SK-N-SH (cell line): Measurements from ENCODE around the gene RRBP1. TPM values are rescaled to one million over a fixed set of nuclear protein-coding genes. Genes with fewer than 3 reads are reported as not detected.

ENCODE experiments used
- CTCF ChIA-PET: fragments of 300-600, 350-600 bp; formaldehyde crosslinking; extraction: SDS; loops from one replicate; lab custom pipeline; 2021; lab: Yijun Ruan, JAX
- POLR2A ChIA-PET: fragments of 350-600 bp; sonication (Branson Sonifier 250); formaldehyde crosslinking; extraction: SDS; loops from one replicate; lab custom pipeline; 2020; ENCODE audit warnings: antibody characterized with exemption, inconsistent platforms; lab: Yijun Ruan, JAX
- DNase-seq: peaks from one replicate; pipeline ENCODE4 v3.0.0; 2012
- H2AFZ ChIP-seq: fragments of 200-600 bp; sonication (generic); 2 replicates; pipeline ENCODE4 v1.8.1; 2016; ENCODE audit warnings: antibody characterized with exemption, mild to moderate bottlenecking, low read depth
- H3F3A ChIP-seq: fragments of 200-600 bp; sonication (generic); replicated peaks from 2 replicates; pipeline ENCODE3; 2016; ENCODE audit warnings: antibody characterized with exemption, mild to moderate bottlenecking; ENCODE audit not compliant: insufficient read depth
- H3K27ac ChIP-seq, 2 experiments: fragments of 200-500 bp in 1 of 2; fragments of 200-600 bp in 1 of 2; sonication (Bioruptor generic) in 1 of 2; sonication (generic), shearing (Covaris generic) in 1 of 2; 2 replicates each; pipeline versions ENCODE4 v1.5.1 to v1.6.1; 2014 to 2016; ENCODE audit warnings: low read depth in 2 of 2, inconsistent platforms in 1 of 2, low read length in 1 of 2, mild to moderate bottlenecking in 1 of 2, mixed read lengths in 1 of 2
- H3K27me3 ChIP-seq: fragments of 200-600 bp; sonication (generic), shearing (Covaris generic); 2 replicates; pipeline ENCODE4 v1.6.1; 2016; ENCODE audit warnings: mixed run types; ENCODE audit not compliant: insufficient read depth
- H3K36me3 ChIP-seq, 2 experiments: fragments of 200-500 bp in 1 of 2; fragments of 200-600 bp in 1 of 2; sonication (Bioruptor generic) in 1 of 2; sonication (generic) in 1 of 2; replicated peaks in 1 of 2; 2 replicates each; pipeline versions ENCODE3 to v1.5.1; 2014 to 2016; ENCODE audit warnings: low read length in 1 of 2, mild to moderate bottlenecking in 1 of 2; ENCODE audit not compliant: insufficient read depth in 2 of 2, control insufficient read depth in 1 of 2
- H3K4me1 ChIP-seq, 2 experiments: fragments of 200-500 bp in 1 of 2; fragments of 200-600 bp in 1 of 2; sonication (Bioruptor generic) in 1 of 2; sonication (generic), shearing (Covaris generic) in 1 of 2; 2 replicates each; pipeline versions ENCODE4 v1.5.1 to v1.6.1; 2014 to 2016; ENCODE audit warnings: low read depth in 1 of 2, low read length in 1 of 2, mixed run types in 1 of 2; ENCODE audit not compliant: insufficient read depth in 2 of 2, control insufficient read depth in 1 of 2
- H3K4me2 ChIP-seq: fragments of 200-600 bp; sonication (generic), shearing (Covaris generic); 2 replicates; pipeline ENCODE4 v1.6.1; 2017; ENCODE audit warnings: mixed run types
- H3K4me3 ChIP-seq, 2 experiments: fragments of 200-500 bp in 1 of 2; fragments of 200-600 bp in 1 of 2; sonication (Bioruptor generic) in 1 of 2; sonication (generic), shearing (Covaris generic) in 1 of 2; 2 replicates each; pipeline versions ENCODE4 v1.5.1 to v1.8.1; 2014 to 2016; ENCODE audit warnings: low read depth in 2 of 2, inconsistent platforms in 1 of 2, low read length in 1 of 2, mild to moderate bottlenecking in 1 of 2, mixed read lengths in 1 of 2, moderate library complexity in 1 of 2
- H3K79me2 ChIP-seq: fragments of 200-600 bp; sonication (generic); 2 replicates; pipeline ENCODE4 v1.8.1; 2017; ENCODE audit warnings: mild to moderate bottlenecking; ENCODE audit not compliant: insufficient read depth
- H3K9ac ChIP-seq: fragments of 200-600 bp; sonication (generic); 2 replicates; pipeline ENCODE4 v1.6.1; 2017; ENCODE audit warnings: mixed run types
- H3K9me2 ChIP-seq: fragments of 200-600 bp; sonication (generic); 2 replicates; pipeline ENCODE4 v1.6.1; 2017; ENCODE audit warnings: mixed run types
- H3K9me3 ChIP-seq: fragments of 200-600 bp; sonication (generic); 2 replicates; pipeline ENCODE4 v1.6.1; 2017; ENCODE audit warnings: mixed run types, mild to moderate bottlenecking, moderate library complexity
- H4K20me1 ChIP-seq: fragments of 200-600 bp; sonication (generic); 2 replicates; pipeline ENCODE4 v1.6.1; 2017; ENCODE audit warnings: mild to moderate bottlenecking, mixed run types; ENCODE audit not compliant: insufficient read depth
- ELF1 ChIP-seq: IDR thresholded peaks from 2 replicates; pipeline ENCODE4 v1.4.0; 2012
- EP300 ChIP-seq, 2 experiments: IDR thresholded peaks; 2 replicates each; pipeline versions ENCODE4 v1.4.0 to v1.6.1; 2012; ENCODE audit warnings: borderline replicate concordance in 1 of 2, low read depth in 1 of 2, low read length in 1 of 2
- FOSL2 ChIP-seq: IDR thresholded peaks from 2 replicates; pipeline ENCODE4 v1.4.0; 2012; ENCODE audit warnings: low read depth, mild to moderate bottlenecking, moderate library complexity, borderline replicate concordance
- FOXM1 ChIP-seq: IDR thresholded peaks from 2 replicates; pipeline ENCODE4 v1.4.0; 2012; ENCODE audit warnings: low read depth, mild to moderate bottlenecking
- GATA2 ChIP-seq: sonication (generic); formaldehyde crosslinking; IDR thresholded peaks from 2 replicates; pipeline ENCODE4 v1.5.0; 2020; ENCODE audit warnings: mild to moderate bottlenecking, missing genetic modification reagents
- JUND ChIP-seq: IDR thresholded peaks from 2 replicates; pipeline ENCODE4 v1.4.0; 2012
- NRF1 ChIP-seq: IDR thresholded peaks from 2 replicates; pipeline ENCODE4 v1.6.1; 2012; ENCODE audit warnings: low read depth, mild to moderate bottlenecking, low read length
- RAD21 ChIP-seq: IDR thresholded peaks from 2 replicates; pipeline ENCODE4 v1.6.1; 2012; ENCODE audit warnings: mild to moderate bottlenecking, low read length
- RFX5 ChIP-seq: IDR thresholded peaks from 2 replicates; pipeline ENCODE4 v1.6.1; 2012; ENCODE audit warnings: mild to moderate bottlenecking, improper control_type of control experiment, low read length
- RXRA ChIP-seq: IDR thresholded peaks from 2 replicates; pipeline ENCODE4 v1.4.0; 2012; ENCODE audit warnings: low read depth, mild to moderate bottlenecking, borderline replicate concordance
- SIN3A ChIP-seq: IDR thresholded peaks from 2 replicates; pipeline ENCODE4 v1.6.1; 2012; ENCODE audit warnings: low read depth, mild to moderate bottlenecking, low read length, moderate library complexity, borderline replicate concordance
- SMC3 ChIP-seq: IDR thresholded peaks from 2 replicates; pipeline ENCODE4 v1.6.1; 2012; ENCODE audit warnings: low read depth, low read length, improper control_type of control experiment
- TCF12 ChIP-seq: IDR thresholded peaks from 2 replicates; pipeline ENCODE4 v1.4.0; 2012
- YY1 ChIP-seq: IDR thresholded peaks from 2 replicates; pipeline ENCODE4 v1.4.0; 2012; ENCODE audit warnings: low read depth, mild to moderate bottlenecking
- WGBS: methylation state at CpG from one replicate; pipeline ENCODE4 v1.1.6; 2017; ENCODE audit warnings: low lambda C conversion rate; 5-methylcytosine and 5-hydroxymethylcytosine counted together
- polyA plus RNA-seq, 3 experiments: library from polyadenylated mRNA; depleted of rRNA; stranded (reverse); fragments of >200 nt; gene quantifications; 2 replicates each; pipeline ENCODE4 v1.2.3, GENCODE V29; 2012
- TF ChIP-seq, protein P1 (sequence below): IDR thresholded peaks from 2 replicates; pipeline ENCODE4; 2012
- TF ChIP-seq, protein P2 (sequence below): fragments of 150-350 bp; IDR thresholded peaks from 2 replicates; pipeline ENCODE4 v1.6.1; 2016; ENCODE audit warnings: mild to moderate bottlenecking, low read depth, low read length
- TF ChIP-seq, protein P3 (sequence below): IDR thresholded peaks from 2 replicates; pipeline ENCODE4 v1.6.1; 2012; ENCODE audit warnings: mild to moderate bottlenecking, low read depth, low read length, moderate library complexity
- TF ChIP-seq, protein P4 (sequence below): fragments of 200-600 bp; sonication (generic); IDR thresholded peaks from 2 replicates; pipeline ENCODE4 v1.6.1; 2017; ENCODE audit warnings: antibody characterized with exemption, mild to moderate bottlenecking, moderate library complexity
- TF ChIP-seq, protein P5 (sequence below): fragments of 150-350 bp; IDR thresholded peaks from 2 replicates; pipeline ENCODE4 v1.6.1; 2017; ENCODE audit warnings: antibody characterized with exemption, low read length, low read depth, borderline replicate concordance

The RRBP1 gene
- polyA plus RNA-seq, 1 of the 3 experiments (the other 2 are of a cell fraction), result 50.2 TPM

DNA sequence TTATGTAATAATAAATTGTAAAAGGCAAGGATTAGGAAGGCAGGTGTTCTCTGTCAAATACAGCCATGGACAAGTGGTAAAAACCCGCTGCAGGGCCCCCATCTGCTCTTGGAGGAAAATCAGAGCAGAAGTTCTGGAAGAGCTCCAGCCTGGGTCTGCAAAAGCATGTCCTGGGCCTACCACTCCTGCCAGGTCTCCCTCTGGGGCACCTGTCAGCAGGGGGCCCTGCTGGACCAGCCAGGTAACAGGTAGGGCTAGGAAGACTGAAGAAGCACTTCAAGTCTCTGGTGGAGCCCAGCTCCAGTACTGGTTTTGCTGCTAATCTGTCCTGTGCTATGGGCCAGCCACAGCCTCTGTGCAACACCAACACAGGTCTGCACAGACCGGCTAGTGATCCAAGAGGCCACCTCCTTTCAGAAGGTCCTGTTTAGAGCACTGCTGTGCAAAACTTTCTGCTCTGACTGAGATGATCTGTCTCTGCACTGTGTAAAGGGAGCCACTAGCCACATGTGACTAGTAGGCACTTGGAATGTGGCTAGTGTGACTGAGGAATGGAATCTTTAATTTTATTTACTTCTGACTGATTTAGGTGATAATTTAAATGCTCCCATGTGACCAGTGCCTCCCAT, 30.2 kb downstream of the RRBP1 start:
- H3K9me3 ChIP-seq, result no peaks in the 10 kb centered on the region
- 93% methylated on average over 1 of the region's 2 CpGs for WGBS
- peaks cover 14% of the 10 kb centered on the region for H3F3A ChIP-seq
- TF ChIP-seq, protein P1, sequence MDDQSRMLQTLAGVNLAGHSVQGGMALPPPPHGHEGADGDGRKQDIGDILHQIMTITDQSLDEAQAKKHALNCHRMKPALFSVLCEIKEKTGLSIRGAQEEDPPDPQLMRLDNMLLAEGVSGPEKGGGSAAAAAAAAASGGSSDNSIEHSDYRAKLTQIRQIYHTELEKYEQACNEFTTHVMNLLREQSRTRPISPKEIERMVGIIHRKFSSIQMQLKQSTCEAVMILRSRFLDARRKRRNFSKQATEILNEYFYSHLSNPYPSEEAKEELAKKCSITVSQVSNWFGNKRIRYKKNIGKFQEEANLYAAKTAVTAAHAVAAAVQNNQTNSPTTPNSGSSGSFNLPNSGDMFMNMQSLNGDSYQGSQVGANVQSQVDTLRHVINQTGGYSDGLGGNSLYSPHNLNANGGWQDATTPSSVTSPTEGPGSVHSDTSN, result no peak
- TF ChIP-seq RFX5 (no peak), GATA2 (CRISPR knock-in tag) (no peak), RAD21 (no peak), EP300 (IDR thresholded peaks at IDR 0.05; ENCODE audit: borderline replicate concordance in 1 of 2, low read depth in 1 of 2, low read length in 1 of 2) (no peak), FOXM1 (no peak), ELF1 (no peak), SIN3A (no peak), TCF12 (no peak), FOSL2 (no peak), YY1 (no peak), SMC3 (no peak), RXRA (no peak), JUND (no peak), NRF1 (no peak)
- TF ChIP-seq, protein P2, sequence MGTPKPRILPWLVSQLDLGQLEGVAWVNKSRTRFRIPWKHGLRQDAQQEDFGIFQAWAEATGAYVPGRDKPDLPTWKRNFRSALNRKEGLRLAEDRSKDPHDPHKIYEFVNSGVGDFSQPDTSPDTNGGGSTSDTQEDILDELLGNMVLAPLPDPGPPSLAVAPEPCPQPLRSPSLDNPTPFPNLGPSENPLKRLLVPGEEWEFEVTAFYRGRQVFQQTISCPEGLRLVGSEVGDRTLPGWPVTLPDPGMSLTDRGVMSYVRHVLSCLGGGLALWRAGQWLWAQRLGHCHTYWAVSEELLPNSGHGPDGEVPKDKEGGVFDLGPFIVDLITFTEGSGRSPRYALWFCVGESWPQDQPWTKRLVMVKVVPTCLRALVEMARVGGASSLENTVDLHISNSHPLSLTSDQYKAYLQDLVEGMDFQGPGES, result no peak
- TF ChIP-seq, protein P3, sequence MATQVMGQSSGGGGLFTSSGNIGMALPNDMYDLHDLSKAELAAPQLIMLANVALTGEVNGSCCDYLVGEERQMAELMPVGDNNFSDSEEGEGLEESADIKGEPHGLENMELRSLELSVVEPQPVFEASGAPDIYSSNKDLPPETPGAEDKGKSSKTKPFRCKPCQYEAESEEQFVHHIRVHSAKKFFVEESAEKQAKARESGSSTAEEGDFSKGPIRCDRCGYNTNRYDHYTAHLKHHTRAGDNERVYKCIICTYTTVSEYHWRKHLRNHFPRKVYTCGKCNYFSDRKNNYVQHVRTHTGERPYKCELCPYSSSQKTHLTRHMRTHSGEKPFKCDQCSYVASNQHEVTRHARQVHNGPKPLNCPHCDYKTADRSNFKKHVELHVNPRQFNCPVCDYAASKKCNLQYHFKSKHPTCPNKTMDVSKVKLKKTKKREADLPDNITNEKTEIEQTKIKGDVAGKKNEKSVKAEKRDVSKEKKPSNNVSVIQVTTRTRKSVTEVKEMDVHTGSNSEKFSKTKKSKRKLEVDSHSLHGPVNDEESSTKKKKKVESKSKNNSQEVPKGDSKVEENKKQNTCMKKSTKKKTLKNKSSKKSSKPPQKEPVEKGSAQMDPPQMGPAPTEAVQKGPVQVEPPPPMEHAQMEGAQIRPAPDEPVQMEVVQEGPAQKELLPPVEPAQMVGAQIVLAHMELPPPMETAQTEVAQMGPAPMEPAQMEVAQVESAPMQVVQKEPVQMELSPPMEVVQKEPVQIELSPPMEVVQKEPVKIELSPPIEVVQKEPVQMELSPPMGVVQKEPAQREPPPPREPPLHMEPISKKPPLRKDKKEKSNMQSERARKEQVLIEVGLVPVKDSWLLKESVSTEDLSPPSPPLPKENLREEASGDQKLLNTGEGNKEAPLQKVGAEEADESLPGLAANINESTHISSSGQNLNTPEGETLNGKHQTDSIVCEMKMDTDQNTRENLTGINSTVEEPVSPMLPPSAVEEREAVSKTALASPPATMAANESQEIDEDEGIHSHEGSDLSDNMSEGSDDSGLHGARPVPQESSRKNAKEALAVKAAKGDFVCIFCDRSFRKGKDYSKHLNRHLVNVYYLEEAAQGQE, result no peak
- TF ChIP-seq, protein P4, sequence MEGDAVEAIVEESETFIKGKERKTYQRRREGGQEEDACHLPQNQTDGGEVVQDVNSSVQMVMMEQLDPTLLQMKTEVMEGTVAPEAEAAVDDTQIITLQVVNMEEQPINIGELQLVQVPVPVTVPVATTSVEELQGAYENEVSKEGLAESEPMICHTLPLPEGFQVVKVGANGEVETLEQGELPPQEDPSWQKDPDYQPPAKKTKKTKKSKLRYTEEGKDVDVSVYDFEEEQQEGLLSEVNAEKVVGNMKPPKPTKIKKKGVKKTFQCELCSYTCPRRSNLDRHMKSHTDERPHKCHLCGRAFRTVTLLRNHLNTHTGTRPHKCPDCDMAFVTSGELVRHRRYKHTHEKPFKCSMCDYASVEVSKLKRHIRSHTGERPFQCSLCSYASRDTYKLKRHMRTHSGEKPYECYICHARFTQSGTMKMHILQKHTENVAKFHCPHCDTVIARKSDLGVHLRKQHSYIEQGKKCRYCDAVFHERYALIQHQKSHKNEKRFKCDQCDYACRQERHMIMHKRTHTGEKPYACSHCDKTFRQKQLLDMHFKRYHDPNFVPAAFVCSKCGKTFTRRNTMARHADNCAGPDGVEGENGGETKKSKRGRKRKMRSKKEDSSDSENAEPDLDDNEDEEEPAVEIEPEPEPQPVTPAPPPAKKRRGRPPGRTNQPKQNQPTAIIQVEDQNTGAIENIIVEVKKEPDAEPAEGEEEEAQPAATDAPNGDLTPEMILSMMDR, result no peak
- TF ChIP-seq, protein P5, sequence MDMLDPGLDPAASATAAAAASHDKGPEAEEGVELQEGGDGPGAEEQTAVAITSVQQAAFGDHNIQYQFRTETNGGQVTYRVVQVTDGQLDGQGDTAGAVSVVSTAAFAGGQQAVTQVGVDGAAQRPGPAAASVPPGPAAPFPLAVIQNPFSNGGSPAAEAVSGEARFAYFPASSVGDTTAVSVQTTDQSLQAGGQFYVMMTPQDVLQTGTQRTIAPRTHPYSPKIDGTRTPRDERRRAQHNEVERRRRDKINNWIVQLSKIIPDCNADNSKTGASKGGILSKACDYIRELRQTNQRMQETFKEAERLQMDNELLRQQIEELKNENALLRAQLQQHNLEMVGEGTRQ, result no peak
- H3K4me1 ChIP-seq, result peaks cover 13 to 15% of the 10 kb centered on the region in 2 experiments; a peak in 2 of 4 replicates
- no peaks in the 10 kb centered on the region for H3K27me3 ChIP-seq
- no peak overlapping the region for H2AFZ ChIP-seq
- H4K20me1 ChIP-seq, result peaks cover 84% of the 10 kb centered on the region
- no peak for DNase-seq
- peaks cover 3 to 16% of the 10 kb centered on the region in 2 experiments for H3K36me3 ChIP-seq
- no peak overlapping the region for H3K4me2 ChIP-seq
- H3K9ac ChIP-seq, result no peak overlapping the region
- no peak overlapping the region for H3K27ac ChIP-seq
- no peaks in the 10 kb centered on the region for H3K9me2 ChIP-seq
- H3K4me3 ChIP-seq, result no peak overlapping the region
- CTCF ChIA-PET, result interaction anchor here (0.5 to 1.6 kb wide), 4 partner anchors 10 to 147 kb away, joined by 3 to 4 read pairs (median 3); partner anchors contain the start of gene RRBP1
- POLR2A ChIA-PET, result interaction anchor here (0.6 kb wide), 1 partner anchor 9 kb away, joined by 4 read pairs; no protein-coding TSS in a partner anchor
- H3K79me2 ChIP-seq, result peaks cover 97% of the 10 kb centered on the region
